H1 (cell line): ENCODE measurements around the gene NR2E1. TPM values are rescaled to one million over a fixed set of nuclear protein-coding genes. Genes with fewer than 3 reads are reported as not detected.

Experiments
- CTCF ChIA-PET: fragments of 300-600 bp; sonication (Branson Sonifier 250); formaldehyde crosslinking; loops from one replicate; lab custom pipeline; 2021; ENCODE audit not compliant: partially characterized antibody; lab: Charles Lee
- POLR2A ChIA-PET: fragments of 300-600 bp; sonication (Branson Sonifier 250); formaldehyde crosslinking; loops from one replicate; lab custom pipeline; 2021; ENCODE audit warnings: inconsistent platforms; ENCODE audit not compliant: partially characterized antibody; lab: Charles Lee
- DNase-seq, 2 experiments: peaks; one replicate each; pipeline versions ENCODE4 v3.0.0 to v3.0.0-alpha.2; 2010 to 2022; ENCODE audit warnings: low spot score in 2 of 2, low read depth in 1 of 2, mixed read lengths in 1 of 2
- FAIRE-seq: peaks from 2 replicates; lab custom pipeline; 2011; peaks lifted over from hg19 to GRCh38; lab: Jason Lieb, UNC
- H2AFZ ChIP-seq: 2 replicates; pipeline ENCODE4 v1.8.1; 2012; ENCODE audit warnings: low read length, inconsistent platforms
- H2AK5ac ChIP-seq: 2 replicates; pipeline ENCODE4 v1.6.1; 2013; ENCODE audit warnings: low read depth, low read length
- H2BK120ac ChIP-seq: replicated peaks from 2 replicates; pipeline ENCODE3; 2013; ENCODE audit warnings: low read depth, low read length, inconsistent platforms
- H2BK12ac ChIP-seq: 2 replicates; pipeline ENCODE4 v1.6.1; 2013; ENCODE audit warnings: low read depth, low read length
- H2BK15ac ChIP-seq: 2 replicates; pipeline ENCODE4 v1.6.1; 2013; ENCODE audit warnings: low read length
- H2BK20ac ChIP-seq: 2 replicates; pipeline ENCODE4 v1.6.1; 2013; ENCODE audit warnings: low read length
- H2BK5ac ChIP-seq: 2 replicates; pipeline ENCODE4 v1.6.1; 2013; ENCODE audit warnings: low read depth, low read length
- H3K14ac ChIP-seq: 2 replicates; pipeline ENCODE4 v1.6.1; 2013; ENCODE audit warnings: inconsistent platforms; ENCODE audit not compliant: insufficient read length
- H3K18ac ChIP-seq: 2 replicates; pipeline ENCODE4 v1.6.1; 2013; ENCODE audit warnings: low read length; ENCODE audit errors: extremely low read depth
- H3K23ac ChIP-seq: 2 replicates; pipeline ENCODE4 v1.6.1; 2013; ENCODE audit warnings: inconsistent platforms; ENCODE audit not compliant: insufficient read length
- H3K23me2 ChIP-seq: 2 replicates; pipeline ENCODE4 v1.6.1; 2013; ENCODE audit warnings: low read depth, low read length
- H3K27ac ChIP-seq: 2 replicates; pipeline ENCODE4 v1.6.1; 2011; ENCODE audit warnings: low read depth, low read length, inconsistent platforms
- H3K27me3 ChIP-seq, 4 experiments: replicated peaks in 1 of 4; 1 replicate in 1 of 4; 2 replicates in 3 of 4; pipeline versions ENCODE4 v1.6.1 to v1.8.1; 2011 to 2013; ENCODE audit warnings: low read length in 3 of 4, mild to moderate bottlenecking in 3 of 4, inconsistent platforms in 2 of 4, mixed read lengths in 2 of 4, moderate library complexity in 1 of 4; ENCODE audit not compliant: control insufficient read depth in 3 of 4, insufficient read depth in 3 of 4; ENCODE audit errors: extremely low read depth in 1 of 4
- H3K36me3 ChIP-seq, 4 experiments: 2 replicates each; pipeline versions ENCODE4 v1.6.1 to v1.8.1; 2011 to 2013; ENCODE audit warnings: mild to moderate bottlenecking in 4 of 4, low read length in 3 of 4, moderate library complexity in 2 of 4, control low read depth in 1 of 4, inconsistent platforms in 1 of 4; ENCODE audit not compliant: insufficient read depth in 4 of 4, control insufficient read depth in 2 of 4
- H3K4ac ChIP-seq: replicated peaks from 2 replicates; pipeline ENCODE3; 2013; ENCODE audit warnings: low read length, low read depth, mixed read lengths, inconsistent platforms; ENCODE audit not compliant: insufficient read length
- H3K4me1 ChIP-seq, 4 experiments: replicated peaks in 1 of 4; 1 replicate in 1 of 4; 2 replicates in 3 of 4; pipeline versions ENCODE4 v1.6.1 to v1.8.1; 2011 to 2013; ENCODE audit warnings: low read length in 3 of 4, inconsistent platforms in 2 of 4, mixed read lengths in 1 of 4; ENCODE audit not compliant: insufficient read depth in 4 of 4, control insufficient read depth in 3 of 4
- H3K4me2 ChIP-seq, 2 experiments: 2 replicates each; pipeline versions ENCODE4 v1.6.1 to v1.8.1; 2011 to 2013; ENCODE audit warnings: low read depth in 2 of 2, low read length in 2 of 2, control low read depth in 1 of 2, inconsistent platforms in 1 of 2, mild to moderate bottlenecking in 1 of 2; ENCODE audit not compliant: insufficient read depth in 1 of 2
- H3K4me3 ChIP-seq, 4 experiments: fragments of 200-600, 300-600 bp in 1 of 4; sonication (generic), shearing (Covaris generic), sonication (Bioruptor Twin) in 1 of 4; 2 replicates each; pipeline versions ENCODE4 v1.5.1 to v1.8.1; 2011 to 2016; ENCODE audit warnings: low read length in 4 of 4, low read depth in 3 of 4, control low read depth in 2 of 4, inconsistent platforms in 2 of 4, mild to moderate bottlenecking in 2 of 4, mixed read lengths in 1 of 4, moderate library complexity in 1 of 4; ENCODE audit not compliant: insufficient read depth in 2 of 4; ENCODE audit errors: extremely low read depth in 1 of 4
- H3K56ac ChIP-seq: replicated peaks from 2 replicates; pipeline ENCODE3; 2013; ENCODE audit warnings: low read depth, mild to moderate bottlenecking, mixed read lengths, low read length, inconsistent platforms; ENCODE audit not compliant: insufficient read length
- H3K79me1 ChIP-seq: 2 replicates; pipeline ENCODE4 v1.6.1; 2013; ENCODE audit warnings: low read depth, low read length, control low read depth
- H3K79me2 ChIP-seq, 2 experiments: 2 replicates each; pipeline versions ENCODE4 v1.6.1 to v1.8.1; 2012 to 2013; ENCODE audit warnings: low read length in 2 of 2, mild to moderate bottlenecking in 2 of 2, inconsistent platforms in 1 of 2; ENCODE audit not compliant: insufficient read depth in 2 of 2, control insufficient read depth in 1 of 2
- H3K9ac ChIP-seq, 4 experiments: replicated peaks in 1 of 4; 1 replicate in 1 of 4; 2 replicates in 3 of 4; pipeline versions ENCODE4 v1.6.1 to v1.8.1; 2011 to 2013; ENCODE audit warnings: low read depth in 3 of 4, low read length in 3 of 4, control low read depth in 2 of 4, mild to moderate bottlenecking in 2 of 4, moderate library complexity in 2 of 4, inconsistent platforms in 1 of 4; ENCODE audit errors: extremely low read depth in 1 of 4
- H3K9me3 ChIP-seq, 2 experiments: 2 replicates each; pipeline versions ENCODE4 v1.6.1 to v1.8.1; 2012 to 2013; ENCODE audit warnings: mild to moderate bottlenecking in 2 of 2, moderate library complexity in 2 of 2, control low read depth in 1 of 2, inconsistent platforms in 1 of 2, low read depth in 1 of 2, low read length in 1 of 2, mixed read lengths in 1 of 2; ENCODE audit not compliant: insufficient read depth in 2 of 2
- H4K20me1 ChIP-seq, 2 experiments: replicated peaks in 1 of 2; 2 replicates each; pipeline versions ENCODE3 to v1.8.1; 2011 to 2013; ENCODE audit warnings: inconsistent platforms in 2 of 2, low read length in 2 of 2, mild to moderate bottlenecking in 1 of 2; ENCODE audit not compliant: insufficient read depth in 2 of 2, control insufficient read depth in 1 of 2
- H4K5ac ChIP-seq: 2 replicates; pipeline ENCODE4 v1.6.1; 2013; ENCODE audit warnings: low read length, low read depth, mixed read lengths, inconsistent platforms; ENCODE audit not compliant: insufficient read length
- H4K8ac ChIP-seq: 2 replicates; pipeline ENCODE4 v1.8.0; 2013; ENCODE audit warnings: mild to moderate bottlenecking, moderate library complexity, low read length, inconsistent platforms; ENCODE audit not compliant: insufficient read depth; ENCODE audit errors: extremely low read depth
- H4K91ac ChIP-seq: replicated peaks from 2 replicates; pipeline ENCODE3; 2013; ENCODE audit warnings: low read length, mixed read lengths, inconsistent platforms; ENCODE audit not compliant: insufficient read length
- CEBPB ChIP-seq: IDR thresholded peaks from 2 replicates; pipeline ENCODE4 v1.6.1; 2012; ENCODE audit warnings: low read depth, low read length
- MAX ChIP-seq: IDR thresholded peaks from 2 replicates; pipeline ENCODE4 v1.6.1; 2012; ENCODE audit warnings: inconsistent platforms
- WGBS, 2 experiments: shearing (Covaris generic) in 1 of 2; methylation state at CpG; one replicate each; pipeline versions ENCODE4 v1.1.6 to v1.1.7; 2013 to 2015; ENCODE audit warnings: low lambda C conversion rate in 2 of 2, mixed read lengths in 2 of 2, inconsistent platforms in 1 of 2, low coverage in 1 of 2, missing lambda C conversion rate in 1 of 2; ENCODE audit not compliant: insufficient replicate concordance in 2 of 2, insufficient coverage in 1 of 2, insufficient read length in 1 of 2; ENCODE audit errors: extremely low coverage in 1 of 2, missing lambda C conversion rate in 1 of 2; 5-methylcytosine and 5-hydroxymethylcytosine counted together
- polyA plus RNA-seq, 7 experiments: library from polyadenylated mRNA; depleted of rRNA in 3 of 7; stranded (reverse) in 5 of 7; unstranded in 2 of 7; fragments of >200 nt in 5 of 7; fragments of 200-250 nt in 2 of 7; gene quantifications; 1 replicate in 5 of 7; 2 replicates in 1 of 7; 4 replicates in 1 of 7; pipeline versions ENCODE4 v1.2.1 to v1.2.3, GENCODE V29; 2011 to 2013; ENCODE audit warnings: missing spikeins in 2 of 7, mixed read lengths in 2 of 7
- total RNA-seq: library from RNA; stranded (reverse); fragmentation: NEBNext Ultra II Directional; extraction: Animal tissue kit (Norgen Biotek cat#: 25700); gene quantifications from 2 replicates; pipeline ENCODE4 v1.2.1, GENCODE V29; 2021

The NR2E1 gene
- total and polyA plus RNA-seq, 2 of the 8 experiments (the other 6 are each of a cell fraction or from before 2014, with no cell fraction given): not detected

GRCh38 chr6:108142240-108142639 is 23.6 kb upstream of the NR2E1 start:
- ChIA-PET POLR2A (interaction anchor here (2.4 kb wide), 1 partner anchor 8 kb away, joined by 7 read pairs; no protein-coding TSS in a partner anchor), CTCF (interaction anchor here (1.6 kb wide), 1 partner anchor 28 kb away, joined by 5 read pairs; no protein-coding TSS in a partner anchor)
- TF ChIP-seq CEBPB (peak; percentile 7; the same call in 1 of the 2 replicates), MAX (no peak)
- WGBS, 2 experiments: no CpG with 5 or more reads among the region's 1 CpG
- no peak overlapping the region for H4K5ac ChIP-seq
- no peak for FAIRE-seq
- H4K91ac ChIP-seq: no peak overlapping the region
- H3K36me3 ChIP-seq: no peaks in the 10 kb centered on the region
- H2AK5ac ChIP-seq: no peak overlapping the region
- DNase-seq: no peak
- H2BK15ac ChIP-seq: no peak overlapping the region
- H3K9me3 ChIP-seq: no peaks in the 10 kb centered on the region
- H3K23ac ChIP-seq: no peak overlapping the region
- H2BK12ac ChIP-seq: no peak overlapping the region
- H3K4me2 ChIP-seq: no peak overlapping the region
- no peaks in the 10 kb centered on the region for H3K79me2 ChIP-seq
- H3K4me1 ChIP-seq: no peaks in the 10 kb centered on the region
- no peak overlapping the region for H3K4ac ChIP-seq
- no peaks in the 10 kb centered on the region for H3K23me2 ChIP-seq
- H2BK120ac ChIP-seq: no peak overlapping the region
- no peak overlapping the region for H3K18ac ChIP-seq
- H3K14ac ChIP-seq: no peak overlapping the region
- no peak overlapping the region for H3K27ac ChIP-seq
- no peak overlapping the region for H4K8ac ChIP-seq
- H2BK20ac ChIP-seq: no peak overlapping the region
- no peak overlapping the region for H3K9ac ChIP-seq
- H3K79me1 ChIP-seq: no peaks in the 10 kb centered on the region
- H3K56ac ChIP-seq: no peak overlapping the region
- H3K27me3 ChIP-seq: peaks cover 0 to 7% (median 0%) of the 10 kb centered on the region in 4 experiments; a peak in 1 of 7 replicates
- no peak overlapping the region for H2AFZ ChIP-seq
- no peaks in the 10 kb centered on the region for H4K20me1 ChIP-seq
- H2BK5ac ChIP-seq: no peak overlapping the region
- no peak overlapping the region for H3K4me3 ChIP-seq
